ENCODE data around the gene SLC25A30.
A peak's percentile ranks its signal among the peaks of the same experiment; 100 is the strongest.

DNA sequence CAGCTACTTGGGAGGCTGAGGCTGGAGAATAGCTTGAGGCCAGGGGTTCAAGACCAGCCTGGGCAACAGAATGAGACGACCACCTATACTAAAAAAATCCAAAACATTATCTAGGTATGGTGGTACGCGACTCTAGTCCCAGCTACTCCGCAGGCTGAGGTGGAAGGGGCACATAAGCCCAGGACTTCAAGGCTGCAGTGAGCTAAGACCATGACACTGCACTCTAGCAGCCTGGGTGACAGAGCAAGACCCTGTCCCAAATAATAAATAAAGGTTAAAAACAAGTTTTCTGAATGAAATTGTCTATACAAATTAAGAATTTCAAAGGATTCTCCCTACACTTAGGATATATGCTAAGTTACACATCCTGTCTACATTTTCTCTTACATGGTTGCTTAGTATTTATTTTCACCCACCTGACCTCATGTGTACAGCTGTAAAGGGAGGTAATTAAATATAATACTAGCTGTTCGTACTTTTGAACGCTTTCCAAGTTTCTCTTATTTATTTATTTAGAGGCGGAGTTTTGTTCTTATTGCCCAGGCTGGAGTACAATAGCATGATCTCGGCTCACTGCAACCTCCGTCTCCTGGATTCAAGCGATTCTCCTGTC lies 1.6 kb downstream of the SLC25A30 start:
- TF ChIP-seq CTCF (IDR thresholded peaks at IDR 0.05) (no peak), POLR2AphosphoS5 (IDR thresholded peaks at IDR 0.05) (peak in 1 of 3 donors; percentile 7), EP300 (IDR thresholded peaks at IDR 0.05; ENCODE audit: low read depth) (no peak)
